NCI-H1436 (cell line): ENCODE data around the gene FGF18.
"Not testable (repeated sequence)": the region's sequence is repeated elsewhere in the genome, so short reads cannot be mapped to it uniquely, and the experiment has no call there.

Experiments
- DNase-seq: peaks from one replicate; lab custom pipeline; 2025; lab: John Stamatoyannopoulos, UW

The FGF18 gene

GRCh38 chr5:171400169-171400568, 19.3 kb upstream of the FGF18 start:
- DNase-seq = no peak

DNA sequence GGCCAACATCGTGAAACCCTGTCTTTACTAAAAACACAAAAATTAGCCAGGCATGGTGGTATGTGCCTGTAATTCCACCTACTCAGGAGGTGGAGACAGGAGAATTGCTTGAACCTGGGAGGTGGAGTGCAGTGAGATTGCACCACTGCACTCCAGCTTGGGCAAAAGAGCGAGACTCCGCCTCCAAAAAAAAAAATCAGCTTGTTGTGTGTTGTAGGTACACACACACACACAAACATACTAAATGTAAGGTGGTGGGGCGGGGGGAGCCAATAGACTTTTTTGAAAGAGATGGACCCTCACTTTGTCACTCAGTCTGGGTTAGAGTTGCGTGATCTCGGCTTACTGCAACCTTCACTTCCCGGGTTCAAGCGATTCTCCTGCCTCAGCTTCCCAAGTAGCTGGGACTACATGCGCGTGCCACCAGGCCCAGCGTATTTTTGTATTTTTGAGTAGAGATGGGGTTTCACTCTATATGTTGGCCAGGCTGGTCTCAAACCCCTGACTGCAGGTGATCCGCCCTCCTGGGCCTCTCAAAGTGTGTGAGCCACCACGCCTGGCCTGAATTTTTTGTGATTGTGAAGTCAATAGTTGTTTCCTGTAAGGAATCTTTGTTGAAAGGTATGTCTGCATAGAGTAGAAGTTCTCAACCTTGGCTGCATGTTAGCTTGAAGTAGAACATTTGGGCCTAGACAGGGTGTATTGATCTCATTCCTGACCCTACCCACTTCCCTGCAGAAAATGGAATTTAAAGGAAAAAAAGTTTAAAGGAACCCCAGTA, 18.1 kb upstream of the FGF18 start:
- DNase-seq = no peak

GRCh38 chr5:171402751-171403150, 16.7 kb upstream of the FGF18 start:
- DNase-seq = not testable (repeated sequence)

- DNase-seq = no peak
Observed at GRCh38 chr5:171405615-171406014, 13.8 kb upstream of the FGF18 start.

GRCh38 chr5:171407234-171407633, 12.2 kb upstream of the FGF18 start:
- DNase-seq = no peak

DNA sequence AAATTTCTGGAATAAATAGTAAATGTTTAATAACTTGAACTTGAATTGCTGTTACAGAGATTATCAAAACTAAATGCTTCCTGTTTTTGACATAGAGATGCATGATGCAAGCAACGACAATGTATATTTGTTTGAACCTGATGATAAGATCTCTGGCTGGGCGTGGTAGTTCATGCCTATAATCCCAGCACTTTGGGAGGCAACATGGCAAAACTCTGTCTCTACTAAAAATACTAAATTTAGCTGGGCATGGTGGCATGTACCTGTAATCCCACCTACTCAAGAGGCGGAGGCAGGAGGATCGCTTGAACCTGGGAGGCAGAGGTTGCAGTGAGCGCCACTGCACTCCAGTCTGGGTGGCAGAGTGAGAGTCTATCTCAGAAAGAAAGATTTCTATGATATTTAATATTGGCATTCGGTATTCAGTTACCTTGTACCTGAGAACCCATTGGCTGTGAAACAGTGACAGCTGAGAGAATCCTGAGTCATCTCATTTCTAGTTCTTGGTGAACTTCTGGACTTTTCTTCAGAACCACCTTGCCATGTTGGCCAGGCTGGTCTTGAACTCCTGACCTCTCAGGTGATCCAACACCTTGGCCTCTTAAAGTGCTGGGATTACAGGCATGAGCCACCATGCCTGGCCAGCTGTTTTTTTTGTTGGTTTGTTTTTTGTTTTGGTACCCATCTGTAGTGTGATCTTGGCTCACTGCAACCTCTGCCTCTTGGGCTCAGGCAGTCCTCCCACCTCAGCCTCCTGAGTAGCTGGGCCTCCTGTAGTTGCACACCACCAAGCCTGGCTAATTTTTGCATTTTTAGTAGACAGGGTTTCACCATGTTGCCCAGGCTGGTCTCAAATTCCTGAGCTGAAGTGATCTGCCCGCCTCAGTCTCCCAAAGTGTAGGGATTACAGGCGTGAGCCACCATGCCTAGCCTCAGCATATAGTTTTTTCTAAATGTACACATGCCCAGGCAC, 10.0 kb upstream of the FGF18 start:
- no peak for DNase-seq

GRCh38 chr5:171410181-171410580, 9.3 kb upstream of the FGF18 start:
- no peak for DNase-seq

- no peak for DNase-seq
Observed at GRCh38 chr5:171412186-171412585, 7.3 kb upstream of the FGF18 start.

GRCh38 chr5:171413153-171413910, 6.1 kb upstream of the FGF18 start:
- no peak for DNase-seq

DNA sequence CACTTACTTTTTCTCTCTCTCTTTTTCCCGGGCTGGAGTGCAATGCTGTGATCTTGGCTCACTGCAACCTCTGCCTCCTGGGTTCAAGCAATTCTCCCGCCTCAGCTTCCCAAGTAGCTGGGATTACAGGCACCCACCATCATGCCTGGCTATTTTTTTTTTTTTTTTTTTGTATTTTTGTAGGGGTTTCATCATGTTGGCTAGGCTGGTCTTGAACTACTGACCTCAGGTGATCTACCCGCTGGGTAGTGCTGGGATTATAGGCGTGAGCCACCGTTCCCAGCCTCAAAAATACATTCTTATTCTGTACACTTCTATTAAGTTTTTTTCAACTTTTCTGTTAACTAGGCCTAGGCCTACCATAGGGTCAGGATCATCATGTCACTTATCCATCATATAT, 5.5 kb upstream of the FGF18 start:
- not testable (repeated sequence) for DNase-seq

- DNase-seq = no peak
Observed at GRCh38 chr5:171415115-171415730, 4.2 kb upstream of the FGF18 start.

DNA sequence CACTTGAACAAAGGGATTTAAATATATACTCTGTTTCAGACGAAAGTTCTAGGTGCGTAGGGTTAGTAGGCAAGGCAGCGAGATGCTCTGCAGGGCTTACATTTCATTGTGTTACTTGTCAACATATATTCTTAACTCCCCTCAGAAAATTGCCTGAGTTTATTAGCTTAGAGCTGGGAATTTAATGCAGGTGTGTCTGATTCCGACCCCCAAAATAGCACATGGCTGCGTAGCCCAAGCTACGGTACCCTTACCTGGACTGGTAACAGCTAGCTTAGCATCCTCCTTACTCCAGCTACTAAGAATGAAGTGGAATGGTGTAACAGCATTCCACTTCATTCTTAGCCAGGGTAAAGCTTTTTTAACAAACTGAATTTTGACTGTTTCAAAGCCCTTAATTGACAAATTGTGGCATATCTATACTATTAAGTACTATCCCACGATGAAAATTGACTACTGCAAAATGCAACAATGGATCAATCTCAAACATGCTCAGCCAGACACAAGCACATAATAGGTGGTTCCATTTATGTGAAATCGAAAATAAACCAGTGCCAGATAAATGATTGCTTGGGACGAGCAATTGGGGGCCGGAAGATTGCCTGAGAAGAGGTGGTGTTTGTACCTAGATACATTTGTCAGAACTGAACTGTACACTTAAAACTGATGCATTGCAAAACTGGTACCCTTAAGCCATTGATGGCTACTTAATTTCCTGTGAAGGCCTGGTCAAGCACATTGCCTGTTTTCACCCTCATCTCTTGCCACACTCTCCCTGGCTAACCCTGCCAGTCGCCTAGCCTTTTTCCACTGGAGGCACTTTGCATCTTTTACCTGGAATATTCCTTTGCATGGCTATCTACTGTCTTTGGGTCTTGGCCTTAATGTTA, 3.0 kb upstream of the FGF18 start:
- no peak for DNase-seq

DNA sequence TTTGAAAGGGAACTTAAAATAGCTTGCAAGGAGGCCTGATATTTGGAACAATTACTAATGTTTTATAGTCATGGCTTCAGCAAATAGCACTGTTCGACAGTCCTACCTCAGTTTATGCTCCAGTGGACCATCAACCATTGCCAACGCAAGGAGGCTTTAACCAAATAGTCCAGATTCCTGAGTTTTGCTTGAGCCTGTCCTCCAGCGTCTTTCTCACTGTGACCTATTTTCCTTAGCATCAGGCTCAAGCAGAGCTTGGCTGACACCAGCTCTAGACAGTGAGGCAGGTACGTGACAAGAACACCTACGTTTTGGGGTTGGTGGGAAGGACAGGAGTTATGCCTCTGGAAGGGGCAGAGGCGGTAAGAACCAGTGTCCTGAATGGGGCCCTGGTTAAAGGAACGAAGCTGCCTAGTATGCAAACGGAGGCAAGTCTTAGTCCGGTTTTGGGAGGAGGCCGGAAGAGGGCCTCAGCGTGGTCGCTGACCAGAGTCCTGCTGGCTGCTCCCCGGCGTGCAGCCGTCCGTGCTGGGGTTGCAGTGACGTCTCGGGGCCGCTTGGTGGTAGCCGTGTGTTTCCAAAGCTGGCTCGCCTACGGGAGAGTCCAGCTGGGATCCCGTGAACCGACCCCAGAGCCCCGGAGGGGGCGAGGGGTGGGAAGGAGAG, 998 bp upstream of the FGF18 start:
- DNase-seq = no peak

- no peak for DNase-seq
Observed at GRCh38 chr5:171419688-171420430, 412 bp downstream of the FGF18 start.

GRCh38 chr5:171420431-171421241, 1.2 kb downstream of the FGF18 start:
- no peak for DNase-seq

DNA sequence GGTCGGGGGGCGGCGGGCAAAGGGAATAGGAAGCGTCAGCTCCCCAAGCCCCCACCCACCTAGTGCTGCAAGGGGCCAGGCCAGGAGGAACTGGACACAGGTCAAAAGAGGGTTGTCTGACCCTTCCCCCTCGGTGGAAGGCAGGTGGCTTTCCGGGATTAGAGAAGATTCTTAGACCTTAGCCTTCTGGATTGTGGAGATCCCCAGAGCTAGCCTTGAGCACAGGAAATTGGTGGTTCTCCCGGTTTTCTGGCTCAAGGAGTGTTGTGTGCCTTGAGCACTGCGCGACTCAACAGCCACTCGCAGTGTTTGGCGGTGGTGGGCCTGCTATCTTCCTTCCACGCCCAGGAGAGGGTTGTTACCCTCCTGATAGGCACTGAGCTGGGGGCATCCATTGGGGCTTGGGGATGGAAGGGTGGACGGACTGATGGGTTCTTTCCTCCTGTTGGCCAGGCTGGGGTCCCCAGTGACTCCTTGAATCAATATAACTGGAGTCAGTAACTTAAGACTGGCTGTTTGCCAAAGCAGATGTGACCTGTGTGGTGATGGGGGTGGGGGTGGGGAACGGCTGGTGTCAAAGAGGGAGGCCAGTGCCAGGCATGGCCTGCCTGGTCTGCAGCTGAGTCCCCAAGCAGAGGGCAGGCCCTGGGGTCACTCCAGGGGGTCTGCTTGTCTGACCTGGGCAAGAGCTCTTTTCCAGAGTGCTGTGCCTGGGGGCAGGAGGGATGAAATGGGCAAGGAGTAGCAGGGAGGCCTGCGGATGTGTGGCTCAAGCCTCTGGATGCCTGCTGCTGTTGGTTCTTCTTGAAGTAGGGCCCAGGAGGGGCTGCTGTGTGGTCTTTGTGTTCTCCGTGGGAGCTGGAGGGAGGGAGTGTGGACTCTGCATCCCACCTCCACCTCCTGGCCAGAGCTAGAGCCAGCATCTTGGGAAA, 2.1 kb downstream of the FGF18 start:
- DNase-seq = no peak

GRCh38 chr5:171422495-171422894, 3.0 kb downstream of the FGF18 start:
- no peak for DNase-seq
